Right ventricle myocardium superior (tissue), 1 donor: Measurements from ENCODE around the gene SNAPC2. TPM values are rescaled to one million over a fixed set of nuclear protein-coding genes. Genes with fewer than 3 reads are reported as not detected.
A peak's percentile ranks its signal among the peaks of the same experiment; 100 is the strongest.
"Not testable (repeated sequence)": the region's sequence is repeated elsewhere in the genome, so short reads cannot be mapped to it uniquely, and the experiment has no call there.

ENCODE experiments used
- ATAC-seq: fragments of 200-7000 bp; cut with Tn5 transposase; one replicate; pipeline ENCODE4 v1.9.1; 2020; ENCODE audit warnings: mild to moderate bottlenecking; ENCODE audit not compliant: poor library complexity
- DNase-seq: peaks from one replicate; pipeline ENCODE4 v3.0.0-alpha.2; 2020
- intact Hi-C: fragments of 100-400 bp; cut with DNase I; formaldehyde crosslinking; loops from one replicate; pipeline ENCODE4 v1.11.2; 2022
- total RNA-seq: library from RNA; stranded (reverse); fragmentation: NEBNext Ultra II Directional; extraction: Animal tissue kit (Norgen Biotek cat#: 25700); gene quantifications from one replicate; pipeline ENCODE4 v1.2.1, GENCODE V29; 2021
- donor health status: DM: no; HTN: yes; CAD: no; lungs with severe emphysema.

Gene SNAPC2
- total RNA-seq, 1 donor from 2014 or later, result 9.4 TPM

- intact Hi-C loops, result no loop called here
- no peak for ATAC-seq
- DNase-seq, result no peak
Measured at GRCh38 chr19:7887408-7888144, 32.6 kb upstream of the SNAPC2 start.

- no peak for DNase-seq
- intact Hi-C loops, result no loop called here
- peak; percentile 91 for ATAC-seq
Measured at GRCh38 chr19:7888145-7888825, 31.9 kb upstream of the SNAPC2 start, which contains the start of gene LRRC8E. LRRC8E (plus strand) TSS chr19:7888510; CDS start chr19:7895604, 7,094 bp downstream.

GRCh38 chr19:7888826-7889217, 31.3 kb upstream of the SNAPC2 start:
- intact Hi-C loops, result no loop called here
- peak; percentile 18 for ATAC-seq
- DNase-seq, result no peak

GRCh38 chr19:7893362-7894101, 26.6 kb upstream of the SNAPC2 start:
- intact Hi-C loops, DNase-seq, ATAC-seq: not testable (repeated sequence)

- ATAC-seq (no peak), DNase-seq (no peak)
- intact Hi-C loops, result no loop called here
Measured at GRCh38 chr19:7894612-7895309, 25.4 kb upstream of the SNAPC2 start.

- DNase-seq, result no peak
- intact Hi-C loops, result no loop called here
- peak; percentile 11 for ATAC-seq
Measured at GRCh38 chr19:7895565-7895964, 24.6 kb upstream of the SNAPC2 start.

- intact Hi-C loops, result no loop called here
- DNase-seq (no peak), ATAC-seq (no peak)
Measured at GRCh38 chr19:7897292-7897691, 22.8 kb upstream of the SNAPC2 start.

- intact Hi-C loops, result no loop called here
- DNase-seq (no peak), ATAC-seq (no peak)
Measured at GRCh38 chr19:7898967-7899366, 21.2 kb upstream of the SNAPC2 start.

- ATAC-seq (no peak), DNase-seq (no peak)
- intact Hi-C loops, result no loop called here
Measured at GRCh38 chr19:7899751-7900378, 20.3 kb upstream of the SNAPC2 start.

- intact Hi-C loops, result no loop called here
- no peak for ATAC-seq
Measured at GRCh38 chr19:7900401-7900870, 19.7 kb upstream of the SNAPC2 start.

GRCh38 chr19:7900931-7901330, 19.2 kb upstream of the SNAPC2 start:
- ATAC-seq (no peak), DNase-seq (no peak)
- intact Hi-C loops, result no loop called here

More at GRCh38 chr19:7900401-7900870, 19.7 kb upstream of the SNAPC2 start:
- DNase-seq, result no peak

- no peak for DNase-seq
- ATAC-seq, result no peak
- intact Hi-C loops, result no loop called here
Measured at GRCh38 chr19:7901337-7901736, 18.8 kb upstream of the SNAPC2 start.

- ATAC-seq (no peak), DNase-seq (no peak)
- intact Hi-C loops, result no loop called here
Measured at GRCh38 chr19:7902796-7903243, 17.3 kb upstream of the SNAPC2 start.

GRCh38 chr19:7903244-7904073, 16.7 kb upstream of the SNAPC2 start, which contains the start of gene MAP2K7:
MAP2K7 (plus strand) TSS chr19:7903877; CDS start chr19:7903945, 68 bp downstream.
- peak; percentile 100 for DNase-seq
- intact Hi-C loops, result no loop called here
- ATAC-seq, result peak; percentile 92

- peak; percentile 72 for DNase-seq
- peak; percentile 57 for ATAC-seq
- intact Hi-C loops, result no loop called here
Measured at GRCh38 chr19:7904074-7905020, 15.8 kb upstream of the SNAPC2 start.

GRCh38 chr19:7905268-7905667, 14.9 kb upstream of the SNAPC2 start:
- DNase-seq (no peak), ATAC-seq (no peak)
- intact Hi-C loops, result no loop called here
